Smooth muscle cell (in vitro differentiated cells): ENCODE data around the gene AGK. TPM values are rescaled to one million over a fixed set of nuclear protein-coding genes. Genes with fewer than 3 reads are reported as not detected.

Experiments used
- DNase-seq: peaks from one replicate; lab custom pipeline; 2025; ENCODE audit not compliant: unreplicated experiment; lab: John Stamatoyannopoulos, UW
- H2AFZ ChIP-seq: fragments of 200-600 bp; sonication (generic); 2 replicates; pipeline ENCODE4 v1.6.0; 2016; ENCODE audit warnings: antibody characterized with exemption, low read depth, mild to moderate bottlenecking
- H3F3A ChIP-seq: fragments of 200-600 bp; sonication (generic); 2 replicates; pipeline ENCODE4 v1.6.0; 2017; ENCODE audit warnings: antibody characterized with exemption, low read depth
- H3K27ac ChIP-seq: fragments of 200-600 bp; sonication (generic); 2 replicates; pipeline ENCODE4 v1.5.1; 2016; ENCODE audit warnings: low read depth, mild to moderate bottlenecking
- H3K27me3 ChIP-seq: fragments of 200-600 bp; sonication (generic); 2 replicates; pipeline ENCODE4 v1.6.1; 2016; ENCODE audit warnings: low read depth, mild to moderate bottlenecking
- H3K36me3 ChIP-seq: fragments of 200-600 bp; sonication (generic); 2 replicates; pipeline ENCODE4 v1.5.1; 2016; ENCODE audit warnings: low read depth
- H3K4me1 ChIP-seq: fragments of 200-600 bp; sonication (generic); 2 replicates; pipeline ENCODE4 v1.5.1; 2016; ENCODE audit warnings: low read depth
- H3K4me2 ChIP-seq: fragments of 200-600 bp; sonication (generic); 2 replicates; pipeline ENCODE4 v1.6.0; 2016; ENCODE audit warnings: mild to moderate bottlenecking
- H3K4me3 ChIP-seq: fragments of 200-600 bp; sonication (generic); 2 replicates; pipeline ENCODE4 v1.5.1; 2016; ENCODE audit warnings: mild to moderate bottlenecking
- H3K79me2 ChIP-seq: fragments of 200-600 bp; sonication (generic); 2 replicates; pipeline ENCODE4 v1.6.0; 2016; ENCODE audit warnings: low read depth, mild to moderate bottlenecking
- H3K9ac ChIP-seq: fragments of 200-600 bp; sonication (generic); 2 replicates; pipeline ENCODE4 v1.6.0; 2016; ENCODE audit warnings: low read depth
- H3K9me3 ChIP-seq: fragments of 200-600 bp; sonication (generic); replicated peaks from 2 replicates; pipeline ENCODE4 v1.5.1; 2016; ENCODE audit warnings: low read depth
- H4K20me1 ChIP-seq: fragments of 200-600 bp; sonication (generic); 2 replicates; pipeline ENCODE4 v1.6.0; 2016; ENCODE audit warnings: low read depth
- WGBS: methylation state at CpG from one replicate; pipeline ENCODE4 v1.1.7; 2016; ENCODE audit warnings: low lambda C conversion rate; 5-methylcytosine and 5-hydroxymethylcytosine counted together
- polyA plus RNA-seq: library from polyadenylated mRNA; unstranded; fragments of >200 nt; fragmentation: Nextera tagmentation; extraction: Ambion mirVana; gene quantifications from 2 replicates; pipeline ENCODE4 v1.2.1, GENCODE V29; 2016
- total RNA-seq: library from RNA; depleted of rRNA; stranded (reverse); fragments of >200 nt; gene quantifications from 2 replicates; pipeline ENCODE4 v1.2.3, GENCODE V29; 2014
- TF ChIP-seq, protein P1 (sequence below): fragments of 200-600 bp; sonication (generic); IDR thresholded peaks from 2 replicates; pipeline ENCODE4 v1.5.1; 2017; ENCODE audit warnings: borderline replicate concordance, mild to moderate bottlenecking, antibody characterized with exemption; ENCODE audit not compliant: insufficient read depth, poor library complexity, severe bottlenecking

AGK gene
- total and polyA plus RNA-seq, 2 experiments from 2014 or later = 22.3 to 32.4 TPM

- Histone ChIP-seq H3F3A (peaks cover 4% of the 10 kb centered on the region), H3K4me2 (no peak overlapping the region), H3K4me1 (no peaks in the 10 kb centered on the region), H3K27me3 (no peaks in the 10 kb centered on the region), H3K9me3 (no peaks in the 10 kb centered on the region), H3K79me2 (no peaks in the 10 kb centered on the region), H3K9ac (peak overlapping the region; percentile 47), H2AFZ (no peak overlapping the region), H3K27ac (peak overlapping the region; percentile 64), H3K4me3 (no peak overlapping the region), H4K20me1 (no peaks in the 10 kb centered on the region), H3K36me3 (no peaks in the 10 kb centered on the region)
- DNase-seq = no peak
- 91% methylated on average over 8 of the region's 8 CpGs for WGBS
- TF ChIP-seq, protein P1, sequence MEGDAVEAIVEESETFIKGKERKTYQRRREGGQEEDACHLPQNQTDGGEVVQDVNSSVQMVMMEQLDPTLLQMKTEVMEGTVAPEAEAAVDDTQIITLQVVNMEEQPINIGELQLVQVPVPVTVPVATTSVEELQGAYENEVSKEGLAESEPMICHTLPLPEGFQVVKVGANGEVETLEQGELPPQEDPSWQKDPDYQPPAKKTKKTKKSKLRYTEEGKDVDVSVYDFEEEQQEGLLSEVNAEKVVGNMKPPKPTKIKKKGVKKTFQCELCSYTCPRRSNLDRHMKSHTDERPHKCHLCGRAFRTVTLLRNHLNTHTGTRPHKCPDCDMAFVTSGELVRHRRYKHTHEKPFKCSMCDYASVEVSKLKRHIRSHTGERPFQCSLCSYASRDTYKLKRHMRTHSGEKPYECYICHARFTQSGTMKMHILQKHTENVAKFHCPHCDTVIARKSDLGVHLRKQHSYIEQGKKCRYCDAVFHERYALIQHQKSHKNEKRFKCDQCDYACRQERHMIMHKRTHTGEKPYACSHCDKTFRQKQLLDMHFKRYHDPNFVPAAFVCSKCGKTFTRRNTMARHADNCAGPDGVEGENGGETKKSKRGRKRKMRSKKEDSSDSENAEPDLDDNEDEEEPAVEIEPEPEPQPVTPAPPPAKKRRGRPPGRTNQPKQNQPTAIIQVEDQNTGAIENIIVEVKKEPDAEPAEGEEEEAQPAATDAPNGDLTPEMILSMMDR = no peak
Observed at GRCh38 chr7:141649137-141649864, 98.1 kb downstream of the AGK start.

- Histone ChIP-seq H3K9me3 (no peaks in the 10 kb centered on the region), H3K36me3 (no peaks in the 10 kb centered on the region), H3K9ac (peak overlapping the region; percentile 47), H4K20me1 (no peaks in the 10 kb centered on the region), H3K79me2 (no peaks in the 10 kb centered on the region), H2AFZ (no peak overlapping the region), H3K27me3 (no peaks in the 10 kb centered on the region), H3K4me2 (no peak overlapping the region), H3F3A (peaks cover 4% of the 10 kb centered on the region), H3K27ac (peak overlapping the region; percentile 64), H3K4me1 (peaks cover 3% of the 10 kb centered on the region), H3K4me3 (no peak overlapping the region)
- TF ChIP-seq, protein P1 = peak; percentile 67
- DNase-seq = no peak
- 47% methylated on average over 6 of the region's 6 CpGs for WGBS
Observed at GRCh38 chr7:141649865-141650634, 98.8 kb downstream of the AGK start.

GRCh38 chr7:141651417-141651816 lies 100.2 kb downstream of the AGK start:
- H3K9me3 ChIP-seq = no peaks in the 10 kb centered on the region
- H3K4me3 ChIP-seq = no peak overlapping the region
- no peak overlapping the region for H3K4me2 ChIP-seq
- no peak for DNase-seq
- no peak overlapping the region for H3K9ac ChIP-seq
- H3F3A ChIP-seq = peaks cover 4% of the 10 kb centered on the region
- TF ChIP-seq, protein P1 = no peak
- 96% methylated on average over 9 of the region's 9 CpGs for WGBS
- H2AFZ ChIP-seq = no peak overlapping the region
- no peaks in the 10 kb centered on the region for H3K36me3 ChIP-seq
- no peak overlapping the region for H3K27ac ChIP-seq
- H3K27me3 ChIP-seq = no peaks in the 10 kb centered on the region
- no peaks in the 10 kb centered on the region for H4K20me1 ChIP-seq
- H3K79me2 ChIP-seq = no peaks in the 10 kb centered on the region
- peaks cover 3% of the 10 kb centered on the region for H3K4me1 ChIP-seq
